ENCODE data around the gene TSPAN2.
A peak's percentile ranks its signal among the peaks of the same experiment; 100 is the strongest.

TSPAN2 gene

DNA sequence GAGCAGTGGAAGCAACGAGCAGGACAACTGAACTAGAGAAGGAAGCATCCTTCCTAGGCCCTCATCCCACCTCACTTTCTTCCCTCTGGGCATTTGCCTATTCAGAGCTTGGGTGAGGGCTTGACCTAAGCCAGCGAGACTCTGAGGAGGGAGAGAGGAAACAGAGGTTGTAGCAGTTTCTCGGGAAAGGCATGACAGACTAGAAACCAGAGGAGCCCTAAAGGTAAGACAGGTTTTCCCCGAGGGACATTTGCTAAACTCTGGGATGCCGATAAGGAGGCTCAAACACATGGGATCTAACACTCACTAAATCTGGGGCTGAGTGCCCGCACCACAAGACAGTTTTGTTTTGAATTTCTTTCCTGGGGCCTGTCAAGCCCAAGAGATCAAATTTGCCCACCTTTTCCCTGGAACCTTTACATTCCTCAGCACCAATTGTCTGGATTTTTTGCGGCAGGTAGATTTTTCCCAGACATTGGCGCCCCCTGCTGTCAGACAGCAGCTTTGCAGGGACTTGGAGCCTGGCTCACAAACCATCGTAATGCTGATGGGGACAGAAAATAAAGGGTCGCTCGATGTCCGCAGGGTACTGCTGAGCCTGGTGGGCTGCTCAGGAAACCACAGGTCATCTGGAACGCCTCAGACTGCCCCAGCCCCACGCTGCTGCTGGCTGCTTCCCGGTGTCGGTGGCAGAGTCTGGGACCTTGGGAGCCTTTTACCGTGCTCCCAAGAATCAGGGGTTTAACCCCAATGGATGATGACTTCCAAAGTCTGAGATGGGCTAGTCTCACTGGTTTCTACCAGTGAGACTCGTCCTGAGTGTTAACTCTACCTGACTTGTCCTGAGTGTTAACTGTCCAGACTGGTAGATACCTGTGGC, 23.4 kb upstream of the TSPAN2 start:
- peak; percentile 43 to 46 for DNase-seq

- DNase-seq, result no peak
Measured at GRCh38 chr1:115107516-115108260, 18.4 kb upstream of the TSPAN2 start.

GRCh38 chr1:115105831-115106230, 16.5 kb upstream of the TSPAN2 start:
- no peak for DNase-seq

- no peak for DNase-seq
Measured at GRCh38 chr1:115099693-115100050, 10.4 kb upstream of the TSPAN2 start.

GRCh38 chr1:115098979-115099692, 9.8 kb upstream of the TSPAN2 start:
- peak; percentile 52 to 55 for DNase-seq

GRCh38 chr1:115092175-115092574, 2.9 kb upstream of the TSPAN2 start:
- no peak for DNase-seq

- DNase-seq, result no peak
Measured at GRCh38 chr1:115091572-115091971, 2.3 kb upstream of the TSPAN2 start.

DNA sequence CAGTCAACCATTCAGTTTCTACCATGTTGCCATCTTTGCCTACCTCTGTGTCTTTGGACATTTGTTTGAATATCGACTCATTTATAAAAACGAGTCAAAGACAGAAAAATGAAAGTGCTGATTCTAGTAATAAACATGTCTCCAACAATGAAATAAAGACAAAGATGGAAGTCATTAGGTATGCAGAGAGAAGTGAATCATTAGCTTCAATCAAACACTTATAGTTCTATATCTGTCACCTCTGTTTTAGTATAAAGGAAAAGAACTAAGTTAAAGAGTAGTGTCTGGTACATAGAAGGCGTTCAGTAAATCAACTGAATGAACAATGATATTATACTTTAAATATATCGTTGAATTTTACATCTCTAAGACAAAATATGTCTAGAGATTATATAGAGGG, 1.7 kb upstream of the TSPAN2 start:
- no peak for DNase-seq

DNA sequence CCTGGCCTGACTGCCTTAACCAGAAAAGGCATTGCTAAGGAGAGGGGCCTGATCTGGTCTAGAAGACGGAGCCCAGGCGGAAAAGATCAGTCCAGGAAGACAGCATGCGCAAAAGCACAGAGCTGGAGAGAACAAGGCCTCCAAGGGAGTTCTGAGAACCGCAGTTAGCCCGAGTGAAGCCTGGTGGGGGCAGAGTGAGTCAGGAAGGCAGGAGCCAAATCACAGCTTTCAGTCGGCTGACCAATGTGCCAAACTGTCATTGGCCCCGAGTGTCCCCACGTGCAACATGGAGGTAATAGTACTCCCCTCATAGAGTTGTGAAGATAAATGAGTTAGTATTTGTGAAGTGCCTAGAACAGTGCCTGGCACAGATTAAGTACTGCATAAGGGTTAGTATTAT, 1.2 kb upstream of the TSPAN2 start:
- no peak for DNase-seq

DNA sequence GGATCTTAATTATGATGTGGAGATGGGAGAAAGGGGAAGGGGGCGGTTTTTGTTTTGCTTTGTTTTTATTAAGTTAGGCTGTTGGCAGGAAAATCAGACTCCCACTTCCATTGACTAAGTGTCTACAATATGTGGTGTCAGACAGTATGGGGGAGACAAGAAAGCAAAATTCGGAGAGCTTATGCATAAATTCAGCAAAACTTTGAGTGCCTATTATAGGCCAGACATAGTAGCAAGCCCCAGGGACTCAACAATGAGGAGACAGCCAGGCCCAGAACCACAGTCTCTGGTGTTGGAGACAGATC, 835 bp upstream of the TSPAN2 start:
- no peak for DNase-seq

DNA sequence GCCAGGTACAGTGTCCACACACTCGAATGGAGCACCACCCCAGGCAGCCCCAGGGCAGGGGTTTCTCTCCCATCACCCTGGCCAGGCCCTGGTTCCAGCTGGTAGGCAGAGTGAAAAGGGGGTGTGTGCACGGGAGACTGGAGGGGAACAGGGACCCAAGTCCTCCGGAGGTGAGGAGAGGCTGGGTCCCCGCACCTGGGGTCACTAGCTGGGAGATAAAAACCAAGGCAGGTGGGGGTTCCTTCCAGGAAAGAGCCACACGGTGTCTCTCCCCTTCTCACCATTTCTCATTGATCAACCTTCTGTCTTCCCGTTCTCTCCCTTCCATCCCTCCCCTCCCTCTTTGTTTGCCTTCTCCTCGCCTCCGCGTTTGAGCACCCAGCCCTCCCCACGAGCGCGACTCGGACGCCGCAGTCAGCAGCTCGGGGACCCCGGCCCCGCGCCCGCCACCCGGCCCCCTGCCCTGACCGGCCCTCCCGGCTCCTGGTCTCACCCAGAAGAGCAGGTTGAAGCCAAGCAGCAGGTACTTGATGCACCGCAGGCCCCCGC, 358 bp downstream of the TSPAN2 start:
- no peak for DNase-seq

- no peak for DNase-seq
Measured at GRCh38 chr1:115088115-115088778, 1.1 kb downstream of the TSPAN2 start.

DNA sequence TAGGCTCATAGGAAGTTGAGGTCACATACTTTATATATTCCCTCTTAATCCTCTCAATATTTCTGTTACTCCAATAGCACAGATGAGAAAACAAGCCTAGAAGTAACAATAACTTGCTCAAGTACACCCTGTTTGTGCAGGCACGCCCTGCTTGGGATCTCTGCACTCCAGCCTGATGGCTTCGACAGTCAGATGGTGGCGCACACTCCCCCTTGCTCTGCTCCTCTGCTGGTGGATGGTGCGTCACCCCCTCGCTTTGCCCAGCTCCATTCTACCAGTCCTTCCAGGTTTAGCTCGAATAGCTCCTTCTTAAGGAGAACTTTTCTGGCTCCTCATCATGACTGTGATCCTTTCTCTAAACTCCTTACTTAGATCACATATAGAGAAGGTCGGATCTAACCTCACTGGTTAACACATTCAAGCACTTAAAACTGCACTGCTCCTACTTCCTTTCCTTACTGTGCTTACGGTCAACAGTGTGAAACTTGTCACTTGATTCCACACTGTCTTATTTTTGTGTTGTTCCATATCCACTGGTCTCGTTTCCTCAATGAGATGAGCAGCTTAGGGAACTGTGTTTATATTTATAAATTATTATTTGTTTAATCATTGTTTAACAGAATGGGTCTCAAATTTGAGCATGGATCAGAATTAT, 3.0 kb downstream of the TSPAN2 start:
- no peak for DNase-seq

- DNase-seq, result no peak
Measured at GRCh38 chr1:115084902-115085511, 4.3 kb downstream of the TSPAN2 start.

- DNase-seq, result no peak
Measured at GRCh38 chr1:115082949-115083348, 6.4 kb downstream of the TSPAN2 start.

DNA sequence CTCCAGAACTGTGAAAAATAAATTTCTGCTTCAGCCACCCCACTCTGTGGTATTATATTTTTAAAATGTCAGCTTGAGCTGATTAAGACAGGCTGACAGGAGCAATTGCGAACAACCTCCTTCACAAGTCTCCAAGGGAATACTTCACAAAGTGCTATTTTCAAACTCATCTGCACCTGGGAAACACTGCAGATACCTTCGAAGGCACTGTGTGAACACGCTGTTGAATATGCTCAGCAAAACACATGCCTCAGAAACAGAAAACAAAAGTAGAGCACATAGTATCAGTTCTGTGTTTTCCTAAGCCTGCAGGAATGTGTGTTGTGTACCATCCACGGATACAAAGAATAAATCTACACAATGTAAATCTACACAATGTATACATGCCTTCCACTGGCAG, 10.6 kb downstream of the TSPAN2 start:
- DNase-seq, result no peak

DNA sequence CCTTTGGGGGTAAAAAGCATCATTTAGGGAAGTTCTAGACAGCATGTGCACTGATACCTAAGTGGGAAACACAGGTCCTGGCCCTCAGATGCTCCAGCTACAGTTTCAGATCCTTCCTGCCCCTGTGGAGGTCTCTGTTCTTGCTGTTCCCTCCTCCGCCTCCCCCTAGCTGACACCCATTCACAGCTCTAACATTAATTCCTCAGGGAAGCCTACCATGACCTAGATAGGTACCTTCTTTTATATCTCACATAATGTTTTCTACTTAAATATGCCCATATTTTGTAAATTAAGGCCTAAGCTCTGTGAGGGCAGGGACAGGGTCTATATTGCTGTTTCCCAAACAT, 11.3 kb downstream of the TSPAN2 start:
- DNase-seq, result no peak

- no peak for DNase-seq
Measured at GRCh38 chr1:115077286-115077983, 11.9 kb downstream of the TSPAN2 start.

DNA sequence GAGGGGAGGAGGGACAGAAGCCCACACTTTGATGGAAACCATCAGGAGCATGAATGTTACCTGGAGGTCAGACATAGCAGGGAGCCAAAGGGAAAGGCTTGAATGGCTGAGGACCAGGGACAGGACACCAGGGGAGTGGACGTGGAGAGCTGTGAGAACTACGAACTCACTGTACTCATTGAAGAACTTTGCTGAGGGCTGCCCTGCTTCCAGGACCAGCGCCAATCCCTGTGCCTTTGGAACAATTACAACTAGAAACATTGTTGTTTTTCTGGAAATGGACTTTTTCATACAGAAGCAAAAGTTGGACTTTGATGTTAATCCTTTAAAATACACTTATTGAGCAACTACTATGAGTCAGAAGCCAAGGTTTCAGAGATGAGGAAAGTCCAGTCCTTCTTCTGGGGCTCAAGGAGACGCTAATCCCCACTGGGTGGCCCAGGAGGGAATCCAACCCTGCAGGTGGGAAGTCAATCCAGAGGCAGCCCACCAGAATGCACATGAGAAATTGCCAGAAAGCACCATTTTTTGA, 12.9 kb downstream of the TSPAN2 start:
- no peak for DNase-seq

GRCh38 chr1:115074839-115075534, 14.3 kb downstream of the TSPAN2 start:
- DNase-seq, result no peak

All from activated CD4-positive, alpha-beta T cell treated with anti-CD3 and anti-CD28 coated beads, Interleukin-2, amount 50 U/mL, for 4 hours (primary cell).